ENCODE data around the gene PCLO.
A peak's percentile ranks its signal among the peaks of the same experiment; 100 is the strongest.

PCLO gene

GRCh38 chr7:82839063-82839462 is 323.6 kb downstream of the PCLO start:
- no peak for DNase-seq (ENCODE audit: low read depth in 2 of 2)

- DNase-seq (ENCODE audit: low read depth in 2 of 2) = no peak
These were observed 324.4 kb downstream of the PCLO start for GRCh38 chr7:82838314-82838713.

GRCh38 chr7:82823073-82823472 is 339.6 kb downstream of the PCLO start:
- no peak for DNase-seq (ENCODE audit: low read depth in 2 of 2)

- no peak for DNase-seq (ENCODE audit: low read depth in 2 of 2)
These were observed 341.6 kb downstream of the PCLO start for GRCh38 chr7:82821037-82821436.

GRCh38 chr7:82818171-82818570 is 344.5 kb downstream of the PCLO start:
- DNase-seq (ENCODE audit: low read depth in 2 of 2) = no peak

- no peak for DNase-seq (ENCODE audit: low read depth in 2 of 2)
These were observed 346.4 kb downstream of the PCLO start for GRCh38 chr7:82816272-82816671.

- no peak for DNase-seq (ENCODE audit: low read depth in 2 of 2)
These were observed 352.0 kb downstream of the PCLO start for GRCh38 chr7:82810558-82811259.

GRCh38 chr7:82808633-82809032 is 354.1 kb downstream of the PCLO start:
- DNase-seq (ENCODE audit: low read depth in 2 of 2) = no peak

GRCh38 chr7:82805527-82805960 is 357.1 kb downstream of the PCLO start:
- DNase-seq (ENCODE audit: low read depth in 2 of 2) = no peak

GRCh38 chr7:82803411-82803810 is 359.3 kb downstream of the PCLO start:
- DNase-seq (ENCODE audit: low read depth in 2 of 2) = no peak

- no peak for DNase-seq (ENCODE audit: low read depth in 2 of 2)
These were observed 372.6 kb downstream of the PCLO start for GRCh38 chr7:82789883-82790609.

- no peak for DNase-seq (ENCODE audit: low read depth in 2 of 2)
These were observed 384.7 kb downstream of the PCLO start for GRCh38 chr7:82778021-82778420.

GRCh38 chr7:82762880-82763279 is 399.8 kb downstream of the PCLO start:
- no peak for DNase-seq (ENCODE audit: low read depth in 2 of 2)

- no peak for DNase-seq (ENCODE audit: low read depth in 2 of 2)
These were observed 401.9 kb downstream of the PCLO start for GRCh38 chr7:82760831-82761230.

- no peak for DNase-seq (ENCODE audit: low read depth in 2 of 2)
These were observed 402.6 kb downstream of the PCLO start for GRCh38 chr7:82760074-82760473.

GRCh38 chr7:82755705-82756551 is 406.8 kb downstream of the PCLO start:
- DNase-seq (ENCODE audit: low read depth in 2 of 2) = no peak

GRCh38 chr7:82750007-82750406 is 412.7 kb downstream of the PCLO start:
- no peak for DNase-seq (ENCODE audit: low read depth in 2 of 2)

- no peak for DNase-seq (ENCODE audit: low read depth in 2 of 2)
These were observed 416.9 kb downstream of the PCLO start for GRCh38 chr7:82745820-82746219.

- no peak for DNase-seq (ENCODE audit: low read depth in 2 of 2)
These were observed 417.6 kb downstream of the PCLO start for GRCh38 chr7:82745117-82745516.

GRCh38 chr7:82742163-82742562 is 420.5 kb downstream of the PCLO start:
- DNase-seq (ENCODE audit: low read depth in 2 of 2) = no peak

- DNase-seq (ENCODE audit: low read depth in 2 of 2) = no peak
These were observed 421.2 kb downstream of the PCLO start for GRCh38 chr7:82741493-82741892.

GRCh38 chr7:82740246-82740848 is 422.3 kb downstream of the PCLO start:
- peak in 1 of 2 donors; percentile 1 for DNase-seq (ENCODE audit: low read depth in 2 of 2)

Measured in stimulated activated CD4-positive, alpha-beta T cell treated with anti-CD3 and anti-CD28 coated beads, Interleukin-4, amount 100 ng/mL, for 48 hours (primary cell).